GM21423 (cell line): ENCODE data around the gene DTHD1.

Experiments used
- ATAC-seq: cut with Tn5 transposase; IDR thresholded peaks from one replicate; pipeline ENCODE4 v1.9.1; 2021; ENCODE audit warnings: mild to moderate bottlenecking, moderate library complexity; ENCODE audit not compliant: unreplicated experiment

Gene DTHD1

GRCh38 chr4:36338973-36339372 is 57.6 kb downstream of the DTHD1 start:
- no peak for ATAC-seq

DNA sequence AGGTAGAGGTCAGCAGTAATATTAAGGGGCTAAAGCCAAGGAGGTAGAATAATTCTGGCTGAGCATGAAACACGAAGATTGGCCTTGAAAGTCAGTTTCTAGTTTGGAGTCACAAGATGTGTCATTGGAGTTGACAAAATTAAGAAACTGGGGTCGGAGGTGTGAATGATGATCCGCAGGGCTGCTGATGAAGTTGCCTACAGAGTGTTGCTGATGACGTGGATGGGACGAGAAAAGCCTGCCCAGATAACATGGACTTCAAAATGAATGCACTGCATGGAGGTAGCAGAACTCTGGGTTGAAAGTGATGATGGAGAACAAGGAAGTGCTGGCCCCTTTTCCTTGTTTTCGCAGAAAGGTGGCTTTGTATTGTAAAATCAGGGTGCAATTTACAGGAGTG is 60.5 kb downstream of the DTHD1 start:
- ATAC-seq, result no peak

DNA sequence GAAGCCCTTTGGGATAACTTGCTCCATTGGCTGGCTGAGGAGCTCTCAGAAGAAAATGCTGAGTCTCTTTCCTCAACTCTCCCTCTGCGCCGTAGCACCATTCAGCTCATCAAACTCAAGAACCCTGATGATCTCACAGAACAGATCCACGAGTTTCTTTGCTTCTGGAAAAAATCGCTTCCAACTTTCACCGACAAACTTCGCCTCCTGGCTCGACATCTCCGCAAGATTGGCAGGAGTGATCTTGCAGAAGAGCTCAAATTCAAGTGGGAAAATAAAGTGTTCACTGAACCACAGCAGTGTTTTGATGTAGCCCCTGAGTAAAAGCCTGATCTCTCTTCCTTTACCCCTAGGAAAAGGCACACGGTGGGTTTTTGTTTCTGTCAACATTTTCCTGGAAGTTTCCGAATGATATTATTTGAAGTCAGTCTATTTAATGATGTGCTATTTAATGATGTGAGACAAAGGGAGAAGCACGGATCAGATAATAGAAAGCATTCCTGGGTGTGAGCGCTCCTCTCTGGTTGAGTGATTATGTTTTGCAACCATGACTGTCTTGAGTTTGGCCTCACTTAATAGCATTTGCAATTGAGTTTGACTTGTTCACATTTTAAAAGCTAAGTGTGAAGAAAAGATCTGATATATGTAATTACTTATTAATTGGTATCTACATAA is 62.2 kb downstream of the DTHD1 start:
- no peak for ATAC-seq

DNA sequence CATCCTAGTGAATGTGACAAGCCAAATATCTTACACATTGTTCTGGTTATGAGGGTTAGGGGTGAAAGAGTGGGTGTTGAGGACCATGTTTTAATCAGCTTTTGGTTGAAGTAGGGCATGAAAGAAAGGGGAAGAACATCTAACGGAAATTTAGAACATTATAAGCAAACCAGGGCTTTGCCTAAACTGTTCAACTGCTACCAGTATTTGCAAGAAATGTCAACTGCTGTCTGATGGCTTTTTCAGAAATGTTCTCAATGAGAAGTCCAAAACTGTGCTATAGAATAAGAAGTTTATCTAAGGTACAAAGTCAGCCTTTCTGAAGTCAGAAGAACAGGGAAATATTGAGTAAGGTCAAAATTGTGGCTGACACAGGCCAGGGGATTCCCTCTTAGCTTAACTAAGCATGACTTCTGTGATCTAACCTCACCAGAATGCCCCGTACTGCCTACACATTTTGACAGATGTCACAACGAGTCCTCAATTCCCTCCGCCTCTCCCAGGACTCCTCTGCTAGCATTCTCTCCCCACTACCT is 67.1 kb downstream of the DTHD1 start:
- ATAC-seq, result peak; percentile 92

- ATAC-seq, result no peak
Observed at GRCh38 chr4:36349938-36350549, 68.6 kb downstream of the DTHD1 start.

GRCh38 chr4:36351082-36351666 is 69.8 kb downstream of the DTHD1 start:
- ATAC-seq, result no peak

DNA sequence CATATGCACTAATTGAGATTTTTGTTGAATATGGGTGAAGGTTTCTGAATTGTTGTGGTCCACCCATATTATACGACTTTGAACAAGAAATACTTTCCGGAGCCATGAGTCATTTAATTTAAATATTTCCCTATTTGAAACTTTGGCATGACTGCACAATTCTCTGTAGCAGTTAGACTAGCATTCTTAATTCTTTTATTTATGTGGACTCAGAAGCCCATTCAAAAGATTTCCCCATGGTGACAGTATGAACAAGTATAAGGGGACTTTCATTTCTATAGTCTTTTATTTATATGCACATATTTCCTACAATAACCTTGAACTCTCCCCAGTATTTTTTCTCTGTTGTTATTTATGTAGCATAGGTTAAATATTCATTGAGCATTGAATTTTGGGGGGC is 72.6 kb downstream of the DTHD1 start:
- no peak for ATAC-seq

DNA sequence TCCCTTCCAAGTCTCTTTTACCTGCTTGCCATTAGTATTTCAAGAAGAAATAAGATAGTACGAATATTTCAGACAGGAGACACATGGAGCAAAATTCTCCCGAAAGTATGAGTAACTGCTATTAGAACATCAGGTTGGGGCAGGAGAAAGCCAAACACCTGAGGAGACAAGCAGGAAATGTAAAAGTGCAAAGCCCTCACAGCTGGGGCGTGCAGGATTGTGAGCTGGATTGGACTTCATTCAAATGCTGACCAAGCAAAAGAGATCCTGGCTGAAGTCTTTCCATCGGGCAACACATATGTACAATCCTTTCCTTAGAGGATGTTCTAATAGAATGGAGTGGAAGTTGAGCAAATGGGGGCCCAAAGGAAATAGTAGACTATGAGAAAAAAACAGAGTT is 76.8 kb downstream of the DTHD1 start:
- no peak for ATAC-seq

- ATAC-seq, result peak; percentile 56
Observed at GRCh38 chr4:36360755-36361154, 79.3 kb downstream of the DTHD1 start.

DNA sequence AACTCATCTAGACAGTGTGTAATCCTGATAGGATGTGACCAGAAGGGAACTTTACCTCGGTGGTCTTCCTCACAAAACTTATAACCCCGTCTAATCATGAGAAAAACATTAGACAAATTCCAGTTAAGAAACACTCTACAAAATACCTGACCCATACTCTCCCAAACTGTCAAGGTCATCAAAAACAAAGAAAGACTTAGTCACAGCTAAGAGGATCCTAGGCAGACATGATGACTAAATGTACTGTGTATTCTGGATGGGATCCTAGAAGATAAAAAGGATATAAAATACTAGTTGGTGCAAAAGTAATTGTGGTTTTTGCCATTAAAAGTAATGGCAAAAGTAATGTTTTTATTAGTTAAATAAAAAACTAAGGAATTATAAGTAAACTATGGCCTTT is 81.6 kb downstream of the DTHD1 start:
- ATAC-seq, result no peak

GRCh38 chr4:36374836-36375511 is 93.6 kb downstream of the DTHD1 start:
- ATAC-seq, result no peak

DNA sequence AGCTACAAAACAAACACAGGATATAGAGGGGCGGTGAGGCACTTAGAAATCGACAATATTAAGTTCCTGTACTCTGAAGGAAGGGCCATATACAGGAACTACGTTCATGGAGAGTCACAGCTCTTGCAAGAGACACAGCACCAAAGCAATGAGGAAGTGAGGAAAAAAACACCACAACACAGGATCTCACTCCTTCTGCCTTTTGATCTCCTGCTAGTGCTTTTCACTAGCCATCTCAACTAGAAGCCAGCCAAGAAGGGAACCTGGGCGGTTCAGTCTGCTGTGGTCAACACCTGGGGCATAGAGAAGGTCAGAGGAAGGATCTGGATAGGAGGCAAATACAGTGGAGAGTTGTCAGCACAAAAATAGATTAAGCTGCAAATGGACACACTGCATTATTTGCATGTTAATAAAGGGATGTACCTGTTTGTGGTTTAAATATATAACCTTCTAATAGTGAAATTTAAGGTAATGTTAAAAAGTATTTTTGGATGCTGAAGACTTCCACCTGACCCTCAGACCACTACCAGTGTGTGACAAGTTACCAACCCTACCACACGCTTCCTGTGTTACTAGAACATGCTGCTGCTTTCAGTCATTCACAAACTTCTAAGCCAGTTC is 104.6 kb downstream of the DTHD1 start:
- ATAC-seq, result peak; percentile 89

DNA sequence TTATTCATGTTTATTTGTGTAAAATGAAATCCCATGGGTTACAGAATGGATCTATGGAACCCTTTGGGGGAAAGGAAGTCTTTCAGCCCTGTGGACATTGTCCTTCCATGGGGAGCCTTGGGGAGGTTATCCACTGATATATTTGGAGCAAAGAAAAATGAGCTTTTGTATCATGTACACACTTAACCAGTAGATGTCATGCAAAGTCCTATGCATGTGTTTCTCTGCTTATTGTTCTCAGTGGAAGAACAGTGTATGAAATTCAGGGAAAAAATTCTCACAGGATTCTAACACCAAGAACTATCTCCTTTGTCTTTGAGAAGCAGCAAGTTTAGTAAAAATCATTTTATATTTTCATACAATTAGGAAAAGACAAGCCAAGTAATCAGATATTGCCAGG is 105.3 kb downstream of the DTHD1 start:
- no peak for ATAC-seq

DNA sequence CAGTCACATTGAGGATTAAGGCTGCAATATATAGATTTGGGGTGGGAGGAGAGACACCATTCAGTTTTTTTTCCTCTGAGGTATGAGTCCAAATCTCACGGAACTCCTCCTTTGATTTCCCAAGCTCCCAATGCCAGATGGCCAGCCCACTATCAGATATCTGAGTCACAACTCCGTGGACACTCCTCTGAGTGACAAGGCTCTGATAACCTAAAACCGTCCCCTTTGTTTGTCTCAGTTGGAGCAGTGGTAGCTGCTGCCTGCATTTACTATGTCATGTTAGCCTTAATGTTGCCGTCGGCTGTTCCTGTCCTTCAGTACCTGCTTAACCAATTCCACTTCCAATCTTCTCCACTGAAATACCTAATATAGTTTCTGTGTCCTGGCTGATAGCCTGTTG is 107.3 kb downstream of the DTHD1 start:
- no peak for ATAC-seq

GRCh38 chr4:36391411-36391810 is 110.0 kb downstream of the DTHD1 start:
- ATAC-seq, result no peak

GRCh38 chr4:36392024-36392423 is 110.6 kb downstream of the DTHD1 start:
- ATAC-seq, result no peak

DNA sequence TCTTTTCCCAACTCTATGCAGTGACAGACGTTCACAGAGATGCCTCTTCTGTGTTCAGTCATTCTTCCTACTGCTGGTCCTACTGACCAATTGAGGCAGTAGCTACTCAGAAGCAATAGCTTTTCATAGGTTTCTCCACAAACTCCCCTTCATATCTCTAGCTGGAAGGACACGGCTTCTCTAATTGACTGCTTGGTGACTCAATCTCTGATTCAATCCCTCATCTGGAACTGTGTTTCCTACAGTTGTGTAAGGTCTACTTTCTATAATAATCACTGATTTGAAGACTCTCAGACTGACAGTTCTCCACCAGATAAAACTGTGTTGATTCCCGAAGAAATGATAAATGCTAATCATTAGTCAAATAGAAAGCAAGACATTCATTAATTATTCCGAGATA is 111.5 kb downstream of the DTHD1 start:
- no peak for ATAC-seq
